HG03457 (cell line): ENCODE results near the gene MSH5.
"Not testable (repeated sequence)": the region's sequence is repeated elsewhere in the genome, so short reads cannot be mapped to it uniquely, and the experiment has no call there.

Experiments
- ATAC-seq: cut with Tn5 transposase; IDR thresholded peaks from one replicate; pipeline ENCODE4 v1.9.1; 2021; ENCODE audit warnings: moderate number of reproducible peaks; ENCODE audit not compliant: unreplicated experiment

MSH5 gene

DNA sequence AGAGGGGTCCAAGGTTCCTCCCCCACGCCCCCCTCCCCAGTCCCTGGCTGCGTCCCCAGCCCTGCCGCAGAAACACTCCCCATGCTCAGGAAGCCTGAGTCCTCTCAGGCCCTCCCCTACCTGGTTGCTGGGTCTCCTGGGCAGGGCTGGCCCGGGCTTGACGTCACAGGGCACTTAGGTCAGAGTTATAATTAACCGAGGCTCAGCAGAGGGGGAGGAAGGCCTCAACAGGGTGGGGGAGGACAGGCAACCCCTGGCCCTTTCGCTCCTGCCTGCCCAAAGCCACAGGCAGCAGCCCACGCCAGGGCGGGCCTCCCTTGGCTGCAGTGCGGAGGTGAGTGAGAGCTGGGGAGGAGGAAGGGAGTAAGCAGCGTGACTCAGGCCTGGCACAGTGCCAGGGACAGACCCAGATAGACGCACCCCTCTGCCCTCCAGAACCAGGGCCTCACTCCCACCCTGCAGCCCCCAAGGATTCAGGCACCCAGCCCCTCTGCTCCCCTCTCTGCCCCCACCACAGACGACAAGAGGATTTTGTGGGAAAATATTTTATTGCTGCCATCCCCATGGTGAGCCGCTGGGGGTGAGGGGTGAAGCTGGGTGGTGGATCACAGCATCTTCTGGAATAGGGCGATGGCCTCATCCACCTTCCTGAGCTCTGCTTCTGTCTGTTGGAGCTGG is 37.3 kb downstream of the MSH5 start, which contains the start of gene VWA7:
Gene VWA7 (minus strand): TSS at position 340 of the 678 bp plus-strand sequence. CDS start 549 bp downstream, outside the sequence.
- no peak for ATAC-seq

DNA sequence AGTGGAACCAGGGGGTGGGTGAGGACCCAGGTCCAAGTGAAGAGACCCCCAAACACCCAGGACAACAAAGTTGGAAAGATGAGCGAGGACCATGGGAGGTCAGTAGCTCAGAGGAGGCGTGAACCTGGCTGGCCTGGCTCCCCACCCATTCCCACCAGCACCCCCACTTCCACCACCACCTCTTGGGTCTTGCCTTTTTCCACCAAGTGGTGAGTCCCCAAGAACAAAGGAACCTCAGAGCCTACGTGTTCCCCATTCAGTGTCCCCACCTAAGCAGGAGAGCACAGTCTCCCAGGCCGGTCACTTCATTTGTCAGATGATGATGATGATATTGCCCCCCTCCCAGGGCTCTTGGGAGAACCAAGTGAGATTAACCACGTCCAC is 37.9 kb downstream of the MSH5 start:
- ATAC-seq = no peak

DNA sequence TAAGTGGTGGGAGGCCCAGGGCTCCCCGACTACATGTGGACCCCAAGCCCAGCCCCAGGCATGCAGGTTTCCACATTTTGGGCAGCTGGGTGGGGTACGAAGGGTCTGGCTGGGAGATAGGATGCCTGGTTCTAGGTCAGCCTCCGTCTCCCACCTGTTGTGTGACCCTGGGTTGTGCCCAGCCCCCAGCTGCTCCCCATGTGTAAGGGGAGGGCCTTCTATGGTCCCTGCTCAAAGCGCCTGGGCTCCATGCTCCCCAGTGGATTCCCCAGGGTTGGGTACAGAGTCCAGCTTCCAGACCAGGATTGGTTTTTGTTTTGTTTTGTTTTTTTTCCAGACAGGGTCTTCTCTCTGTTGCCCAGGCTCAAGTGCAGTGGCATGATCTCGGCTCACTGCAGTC is 38.4 kb downstream of the MSH5 start:
- ATAC-seq = no peak

DNA sequence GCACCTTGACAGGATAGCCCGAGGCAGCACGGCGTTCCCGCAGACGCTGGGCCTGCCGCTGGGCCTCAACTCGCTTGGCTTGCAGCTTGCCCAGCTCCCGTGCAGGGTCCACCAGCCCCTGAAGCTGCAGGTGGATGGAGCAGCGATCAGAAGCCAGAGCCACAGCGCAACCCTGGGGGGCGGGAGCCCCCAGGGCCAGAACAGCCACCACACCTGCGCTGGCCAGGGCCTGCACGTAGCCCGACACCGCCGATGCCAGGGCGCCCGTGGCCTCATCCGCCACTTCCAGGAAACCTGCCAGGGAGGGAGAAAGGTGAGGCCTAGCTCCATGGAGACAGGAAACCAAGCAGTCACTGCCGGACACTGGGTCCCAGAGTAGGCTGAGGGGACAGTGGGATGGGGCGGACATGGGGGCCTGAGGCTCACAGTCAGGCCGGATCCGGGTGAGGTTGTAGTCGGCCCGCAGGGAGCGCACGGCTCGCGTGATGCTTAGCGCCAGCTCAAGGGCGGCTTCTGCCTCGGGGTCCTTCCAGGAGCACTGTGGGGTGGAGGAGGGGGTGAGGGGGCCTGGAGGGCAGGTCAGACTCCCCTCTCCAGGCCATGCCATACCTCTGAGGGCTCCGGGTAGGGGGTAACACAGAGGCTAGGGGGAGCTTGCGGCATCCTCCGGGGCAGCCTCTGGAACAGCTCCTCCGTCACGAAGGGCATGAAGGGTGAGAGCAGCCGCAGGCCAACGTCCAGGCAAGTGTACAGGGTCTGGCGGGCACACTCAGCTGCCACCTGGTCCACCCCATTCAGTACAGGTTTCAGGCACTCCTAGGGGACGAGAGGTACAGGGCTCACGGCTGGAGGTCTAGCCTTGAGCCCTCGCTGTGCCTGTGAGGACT is 39.4 kb downstream of the MSH5 start:
- no peak for ATAC-seq

DNA sequence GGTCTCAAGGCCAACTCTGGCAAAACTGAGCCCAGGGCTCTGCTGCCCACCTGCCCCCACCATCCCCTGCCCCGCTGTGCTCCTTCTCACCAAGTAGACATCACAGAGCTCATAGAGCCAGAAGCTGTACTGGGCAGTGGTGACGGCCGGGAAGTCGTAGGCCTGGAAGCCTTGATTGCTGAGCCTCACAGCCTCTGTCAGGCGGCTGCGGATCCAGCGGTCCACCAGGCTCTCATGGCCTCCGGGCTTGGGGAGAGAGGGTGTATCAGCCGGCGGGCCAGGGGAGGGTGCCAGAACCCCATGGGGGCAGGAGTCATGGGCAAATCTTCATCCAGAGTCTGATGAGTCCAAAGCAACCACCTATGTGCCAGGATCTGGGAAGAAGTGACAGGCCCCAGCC is 40.1 kb downstream of the MSH5 start:
- ATAC-seq = no peak

DNA sequence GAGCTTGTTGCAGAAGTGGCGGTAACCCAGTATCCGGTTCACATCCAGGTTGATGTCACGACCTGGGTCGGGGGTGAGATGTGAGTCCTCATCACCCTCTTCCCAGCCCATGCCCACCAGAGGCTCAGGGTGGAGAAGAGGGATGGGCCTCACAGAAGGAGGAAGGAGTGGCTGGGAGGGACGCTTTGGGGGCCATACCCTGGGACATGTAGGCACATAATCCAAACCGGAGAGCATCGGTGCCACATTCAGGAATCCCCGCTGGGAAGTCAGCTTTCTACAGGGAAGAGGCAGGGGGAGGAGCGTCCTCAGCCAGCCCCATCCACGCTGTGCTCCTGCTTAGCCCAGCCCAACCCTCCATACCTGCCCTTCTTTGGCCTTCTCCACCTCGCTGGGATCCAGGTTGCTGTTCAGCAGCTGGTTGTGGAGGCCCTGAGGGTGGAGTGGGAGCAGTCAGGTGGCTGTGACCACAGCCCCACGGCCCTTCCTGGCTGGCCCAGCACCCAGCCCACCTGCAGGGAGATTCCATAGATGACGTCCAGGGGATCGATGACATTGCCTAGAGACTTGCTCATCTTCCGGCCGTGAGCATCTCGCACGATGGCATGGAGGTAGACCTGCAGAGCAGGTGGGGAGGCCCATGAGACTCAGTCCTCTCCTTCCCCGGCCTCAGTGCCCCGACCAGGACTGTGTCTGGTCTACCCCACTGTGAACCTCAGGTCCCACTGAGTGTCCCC is 40.9 kb downstream of the MSH5 start:
- ATAC-seq = no peak

DNA sequence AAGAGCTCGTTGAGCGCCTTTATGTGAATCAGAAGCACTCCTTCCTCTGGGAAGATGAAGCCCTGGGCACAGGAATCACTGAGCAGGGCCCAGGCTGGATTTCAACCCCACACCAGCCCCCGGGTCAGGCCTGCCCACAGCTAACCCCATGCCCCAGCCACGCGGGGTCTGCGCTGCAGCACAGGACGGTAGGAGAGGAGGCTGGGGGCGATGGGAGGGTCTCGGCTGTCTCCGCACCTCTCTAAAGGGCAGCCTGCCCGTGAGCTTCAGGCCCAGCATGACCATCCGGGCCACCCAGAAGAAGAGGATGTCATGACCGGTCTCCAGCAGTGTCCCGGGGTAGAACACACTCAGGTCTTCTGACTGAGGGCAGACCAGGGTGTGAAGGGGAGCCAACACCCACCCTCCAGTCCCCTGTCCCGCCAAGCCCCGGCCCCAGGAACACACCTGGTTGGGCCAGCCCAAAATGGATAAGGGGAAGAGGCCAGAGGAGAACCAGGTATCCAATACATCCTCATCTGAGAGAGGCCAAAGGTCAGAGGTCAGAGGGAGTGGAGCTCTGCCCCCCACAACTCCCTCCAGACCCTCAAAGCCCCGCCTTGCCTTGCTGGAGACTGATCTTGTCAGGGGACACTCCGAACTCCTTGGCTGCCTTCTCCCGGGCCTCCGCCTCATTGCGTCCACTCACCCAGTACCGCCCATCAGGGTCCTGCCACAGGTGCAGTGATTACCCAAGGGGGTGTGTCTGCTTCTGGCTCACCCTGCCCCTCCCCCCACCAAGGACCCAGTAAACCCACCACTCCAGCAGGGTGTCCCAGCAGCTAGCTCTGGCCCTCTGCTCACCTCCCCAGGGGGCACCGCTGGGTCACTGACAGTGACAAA is 41.7 kb downstream of the MSH5 start:
- no peak for ATAC-seq

DNA sequence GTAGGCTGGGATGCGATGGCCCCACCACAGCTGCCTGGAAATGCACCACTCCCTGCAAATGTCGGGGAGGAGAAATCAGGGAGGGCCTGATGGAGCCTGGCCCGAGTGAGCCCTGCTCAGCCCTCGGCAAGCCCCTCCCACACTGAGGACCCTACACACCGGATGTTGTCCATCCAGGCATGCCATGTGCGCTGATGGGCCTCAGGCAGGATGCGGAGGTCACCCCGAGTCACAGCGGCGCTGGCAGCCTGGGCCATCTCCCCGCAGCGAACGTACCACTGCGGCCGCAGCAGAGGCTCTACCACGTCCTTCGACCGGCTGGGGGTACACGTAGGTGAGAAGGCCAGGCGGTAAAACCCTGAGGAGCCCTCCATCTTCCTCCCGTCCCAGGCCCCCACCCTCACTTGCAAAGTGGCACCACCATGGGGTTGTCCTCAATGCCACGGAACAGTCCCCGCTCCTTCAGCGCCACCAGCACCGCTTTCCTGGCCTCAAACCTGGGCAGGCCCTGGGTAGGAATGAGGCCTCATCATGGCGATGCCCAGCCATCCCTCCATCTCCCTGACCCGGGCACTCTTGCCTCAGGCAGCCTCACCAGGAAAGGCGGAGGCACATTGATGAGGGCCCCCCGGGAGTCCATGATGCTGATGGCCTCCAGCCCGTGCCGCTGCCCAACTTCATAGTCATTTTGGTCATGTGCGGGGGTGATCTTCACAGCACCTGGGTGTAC is 42.5 kb downstream of the MSH5 start:
- no peak for ATAC-seq

DNA sequence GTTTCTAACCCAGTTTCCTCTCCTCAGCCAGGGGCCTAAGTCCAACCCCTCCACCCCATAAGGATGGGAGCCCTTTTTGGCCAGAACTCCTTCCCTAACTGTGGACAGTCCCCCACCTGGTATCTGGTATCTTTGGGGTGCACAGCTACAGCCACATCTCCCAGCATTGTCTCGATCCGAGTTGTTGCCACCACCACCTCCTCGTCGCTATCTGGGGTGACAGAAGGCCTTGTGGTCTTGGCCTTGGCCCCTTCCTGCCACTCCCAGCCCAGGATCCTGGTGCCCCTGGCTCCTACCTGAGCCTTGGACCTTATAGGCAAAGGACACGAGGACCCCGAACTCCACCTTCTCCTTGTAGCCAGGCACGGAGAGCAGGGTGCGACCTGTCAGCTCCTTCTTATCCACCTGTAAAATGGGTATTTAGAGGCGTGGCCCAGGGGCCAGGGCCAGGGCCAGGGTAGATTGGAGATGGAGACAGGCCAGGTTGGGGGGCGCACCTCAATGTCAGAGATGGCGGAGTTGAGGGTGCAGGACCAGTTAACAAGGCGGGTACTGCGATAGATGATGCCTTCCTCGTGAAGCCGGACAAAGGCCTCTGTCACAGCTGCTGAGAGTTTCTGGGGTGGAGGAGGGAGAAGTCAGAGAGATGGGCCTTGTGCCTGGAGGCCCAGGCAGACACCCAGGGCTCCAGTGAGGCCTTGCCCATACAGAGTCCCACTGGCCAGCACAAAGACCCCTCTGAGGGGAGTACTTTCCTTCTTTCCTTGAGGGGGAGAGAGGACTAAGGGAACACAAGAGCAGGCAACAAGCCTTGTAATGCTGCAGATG is 44.5 kb downstream of the MSH5 start:
- no peak for ATAC-seq

DNA sequence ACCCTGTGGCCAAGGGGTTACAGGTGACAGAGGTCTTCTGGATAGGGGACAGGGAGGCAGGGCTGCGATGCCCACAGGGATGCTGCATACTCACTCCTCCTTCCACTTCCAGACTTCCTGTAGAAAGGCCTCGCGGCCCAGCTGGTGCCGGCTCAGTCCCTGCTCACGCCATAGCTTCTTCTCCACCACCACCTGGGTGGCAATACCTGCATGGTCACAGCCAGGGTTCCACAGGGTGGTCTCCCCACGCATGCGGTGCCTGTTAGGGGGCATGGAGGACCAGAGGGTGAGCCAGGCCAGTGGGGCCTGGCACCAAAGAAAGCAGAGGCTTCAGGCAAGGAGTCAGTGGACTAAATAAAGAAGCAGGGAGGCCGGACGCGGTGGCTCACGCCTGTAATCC is 45.7 kb downstream of the MSH5 start:
- no peak for ATAC-seq

DNA sequence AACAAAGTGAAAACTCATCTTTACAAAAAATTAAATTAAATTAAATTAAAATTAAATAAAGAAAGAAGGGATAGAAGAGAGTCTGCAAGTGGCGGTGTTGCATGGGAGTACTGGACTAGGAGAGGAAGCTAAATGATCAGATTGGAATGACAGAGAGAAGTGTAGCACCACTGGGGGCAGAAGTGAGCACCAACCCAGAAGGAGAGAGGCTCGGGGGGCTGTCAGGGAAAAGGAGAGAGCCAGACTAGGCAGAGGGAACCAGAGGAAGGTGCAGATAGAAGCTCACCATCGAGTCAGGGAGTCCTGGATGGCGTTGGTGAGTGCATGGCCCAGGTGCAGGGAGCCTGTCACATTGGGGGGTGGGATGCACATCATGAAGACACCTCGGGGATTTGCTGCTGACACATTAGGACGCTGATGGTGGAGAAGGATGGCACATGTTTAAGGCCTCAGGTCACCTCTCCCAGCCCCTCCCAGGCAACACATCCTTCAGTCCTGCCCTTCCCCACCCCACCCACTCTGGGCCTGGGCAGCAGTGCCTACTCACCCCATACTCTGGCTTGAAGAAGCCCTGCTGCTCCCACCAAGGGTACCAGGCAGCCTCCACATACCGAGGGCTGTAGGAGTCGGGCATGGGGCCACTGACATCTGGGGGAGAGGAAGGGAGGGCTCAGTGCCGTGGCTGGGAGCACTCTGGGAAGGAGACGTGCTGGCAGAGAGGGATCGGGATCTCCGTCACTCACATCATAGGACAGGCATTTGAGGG is 51.7 kb downstream of the MSH5 start:
- no peak for ATAC-seq

DNA sequence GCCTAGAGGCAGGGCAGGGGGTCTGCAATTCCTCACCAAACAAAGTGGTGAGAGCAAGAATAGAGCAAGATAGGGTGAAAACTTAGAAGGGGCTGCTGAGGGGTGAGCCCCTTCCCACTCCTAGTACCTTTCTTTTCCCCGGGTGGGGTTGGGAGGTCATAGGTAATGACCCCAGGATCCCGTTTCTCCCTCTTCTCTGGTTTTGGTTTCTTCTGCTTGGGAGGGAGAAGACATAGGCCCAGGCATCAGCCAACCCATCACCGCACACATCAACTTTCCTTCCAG is 52.2 kb downstream of the MSH5 start:
- ATAC-seq = no peak

DNA sequence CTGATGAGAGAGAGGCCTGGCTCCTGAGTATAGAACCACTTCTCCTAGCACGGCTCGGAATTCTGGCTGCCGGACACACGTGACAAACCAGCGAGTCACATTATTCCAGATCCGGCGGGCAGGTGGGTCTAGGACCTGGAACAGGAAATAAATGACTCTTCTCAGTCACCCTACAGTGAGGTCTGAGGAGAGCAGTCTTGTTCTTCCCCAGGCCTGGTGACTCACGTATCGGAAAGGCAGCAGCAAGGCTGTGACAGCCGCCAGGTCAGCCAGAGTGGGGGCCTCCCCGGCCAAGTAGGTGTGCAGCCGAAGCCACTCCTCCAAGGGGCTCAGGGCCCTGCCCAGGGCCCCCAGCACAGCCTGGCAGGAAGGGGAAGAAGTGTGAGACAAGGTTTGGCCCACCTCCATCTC is 53.0 kb downstream of the MSH5 start:
- no peak for ATAC-seq

DNA sequence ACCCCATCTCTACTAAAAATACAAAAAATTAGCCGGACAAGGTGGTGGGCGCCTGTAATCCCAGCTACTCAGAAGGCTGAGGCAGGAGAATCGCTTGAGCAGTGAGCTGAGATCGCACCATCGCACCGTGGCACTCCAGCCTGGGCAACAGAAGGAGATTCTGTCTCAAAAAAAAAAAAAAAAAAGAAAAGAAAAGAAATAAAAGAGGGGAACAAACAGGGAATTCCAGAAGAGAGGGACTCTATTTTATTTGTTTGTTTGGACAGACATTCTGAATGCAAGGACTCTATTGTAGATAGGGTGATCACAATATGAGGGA is 54.1 kb downstream of the MSH5 start:
- ATAC-seq = not testable (repeated sequence)

DNA sequence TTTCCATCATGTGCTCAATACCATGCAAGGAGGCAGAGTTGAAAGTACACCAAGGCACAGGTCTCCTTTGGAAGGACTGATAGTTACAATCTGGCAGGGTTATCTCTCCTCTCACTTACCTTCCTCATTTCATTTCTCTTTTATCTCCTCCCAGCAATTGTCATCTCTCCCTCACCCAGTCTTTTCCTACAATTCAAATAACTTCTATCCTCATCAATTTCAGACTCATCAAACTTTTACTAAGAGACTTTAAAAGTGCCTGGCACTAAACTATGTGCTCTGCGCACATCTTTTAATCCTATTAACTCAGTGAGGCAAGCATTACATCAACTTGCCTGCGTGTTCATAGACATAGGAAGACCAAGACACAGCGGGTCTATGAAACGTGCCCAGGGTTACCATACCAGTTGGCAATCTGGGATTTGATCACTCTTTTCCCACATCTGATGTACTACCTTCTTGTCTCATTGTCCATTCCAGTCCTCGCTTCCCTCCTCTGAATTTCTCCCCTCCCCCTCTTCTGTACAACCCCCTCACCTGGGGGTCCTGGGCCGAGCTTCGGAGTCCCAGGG is 54.6 kb downstream of the MSH5 start:
- no peak for ATAC-seq

DNA sequence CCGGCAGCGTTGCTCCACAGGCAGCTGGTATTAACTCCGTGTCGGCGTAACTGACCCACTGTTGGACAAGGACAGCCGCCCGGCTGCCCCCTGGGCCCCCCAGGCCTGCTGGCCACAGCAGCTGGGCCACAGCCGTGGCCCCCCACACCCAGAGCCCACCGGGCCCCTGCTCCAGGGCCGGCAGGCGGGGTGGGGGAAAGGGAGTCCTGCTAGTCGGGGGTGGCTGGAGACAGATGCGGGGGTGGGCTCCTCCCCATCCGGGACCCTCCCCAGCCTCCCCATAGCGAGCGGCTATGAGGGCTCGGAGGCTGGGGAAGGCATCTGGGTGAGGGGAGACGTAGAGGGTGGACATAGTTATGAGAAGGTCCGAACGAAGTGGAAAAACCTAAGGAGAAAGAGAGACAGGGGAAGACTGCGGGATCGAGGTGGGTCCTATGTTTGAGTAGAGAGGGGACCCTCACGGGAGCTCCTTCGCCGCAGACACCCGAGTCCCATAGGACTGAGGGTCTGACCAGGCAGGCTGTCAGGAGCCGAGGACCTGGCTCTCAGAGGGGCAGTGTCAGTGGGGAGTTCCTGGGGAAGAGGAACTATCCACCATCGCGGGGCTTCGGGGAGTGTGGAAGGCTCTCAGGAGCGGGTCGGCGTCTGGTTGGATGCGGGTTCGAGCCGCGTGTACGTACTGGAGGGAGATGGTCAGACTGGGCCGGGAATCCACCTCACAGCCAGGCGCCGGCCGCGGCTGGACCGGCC is 55.2 kb downstream of the MSH5 start:
- no peak for ATAC-seq

DNA sequence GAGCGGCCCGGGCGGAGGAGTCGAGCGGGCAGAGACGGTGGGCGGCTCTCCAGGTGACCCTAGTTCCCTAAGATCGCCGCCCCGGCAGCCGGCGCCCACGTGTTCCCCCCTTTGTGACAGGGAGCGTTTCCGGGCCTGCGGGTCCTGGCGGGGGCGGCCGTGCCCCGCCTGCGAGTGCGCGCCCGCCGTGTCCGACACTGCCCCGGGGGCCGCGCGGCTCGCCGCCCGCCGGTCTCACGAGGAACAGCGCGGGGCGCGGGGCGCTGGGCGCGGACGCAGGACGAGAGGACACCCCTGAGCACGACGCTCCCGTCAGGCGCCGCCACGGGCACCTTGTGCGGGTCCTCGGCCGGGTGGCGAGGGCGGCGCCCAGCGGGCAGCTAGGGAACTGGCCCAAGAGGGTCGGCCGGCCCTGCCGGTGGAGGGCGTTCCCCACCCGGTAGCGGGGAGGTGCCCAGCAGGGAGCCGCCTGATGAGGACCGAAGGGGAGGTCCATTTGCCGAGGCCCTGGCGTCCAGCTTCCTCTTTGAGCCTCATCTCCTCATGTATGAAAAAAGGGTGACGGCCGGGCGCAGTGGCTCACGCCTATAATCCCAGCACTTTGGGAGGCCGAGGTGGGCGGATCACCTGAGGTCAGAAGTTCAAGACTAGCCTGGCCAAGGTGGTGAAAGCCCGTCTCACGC is 56.0 kb downstream of the MSH5 start, which contains the start of gene VARS1:
Gene VARS1 (minus strand): TSS at position 137 of the 683 bp plus-strand sequence. CDS start 535 bp downstream, outside the sequence.
- peak; percentile 58 for ATAC-seq
